ENCODE results near the gene UCHL1. TPM values are rescaled to one million over a fixed set of nuclear protein-coding genes. Genes with fewer than 3 reads are reported as not detected.
A peak's percentile ranks its signal among the peaks of the same experiment; 100 is the strongest.

The UCHL1 gene
- total and polyA plus RNA-seq, 2 of the 13 experiments (the other 11 are each of a cell fraction or from before 2014, with no cell fraction given) = not detected

DNA sequence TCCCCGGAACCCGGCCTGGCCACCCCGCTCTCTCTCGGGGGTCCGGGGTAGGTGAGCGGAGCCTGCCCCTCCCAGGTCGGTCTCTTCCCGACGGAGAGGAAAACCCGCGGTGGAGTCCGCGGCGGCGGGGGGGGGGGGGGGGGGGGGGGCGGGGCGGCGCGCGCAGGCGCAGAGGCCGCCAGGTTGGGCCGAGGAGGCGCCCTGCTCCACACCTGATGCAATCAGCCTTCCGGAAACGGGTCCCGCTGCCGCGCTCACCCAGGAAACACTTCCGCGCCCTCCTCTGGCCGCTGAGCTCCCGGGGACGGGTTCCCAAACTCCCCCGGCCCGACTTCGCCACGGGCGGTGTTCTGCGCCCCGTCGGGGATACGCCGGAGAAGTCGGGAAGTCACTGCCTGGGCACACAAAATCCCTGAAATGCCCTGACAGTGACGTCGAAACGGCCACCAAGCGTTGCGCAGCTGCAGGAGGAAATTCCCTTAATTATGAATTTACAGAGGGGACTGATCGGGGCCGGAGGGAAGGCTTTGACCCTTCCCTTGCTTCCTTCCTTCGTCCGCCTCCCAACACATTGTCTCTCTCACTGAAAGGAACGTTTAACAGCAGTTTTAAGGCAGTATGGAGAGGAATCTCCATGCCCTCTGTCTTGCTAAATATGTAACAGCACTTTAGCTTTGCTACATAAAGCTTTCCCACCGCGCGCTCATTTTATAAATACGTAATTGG, 40.3 kb upstream of the UCHL1 start:
- Histone ChIP-seq H3K9ac (ENCODE audit: insufficient read depth, low read depth, low read length) (peak overlapping the region; percentile 89), H3K4me1 (ENCODE audit: insufficient read depth, low read length) (peaks cover 29% of the 10 kb centered on the region), H2AFZ (ENCODE audit: low read length) (peak overlapping the region; percentile 94), H3K79me2 (ENCODE audit: insufficient read depth, low read length) (peaks cover 22% of the 10 kb centered on the region), H3K27ac (ENCODE audit: extremely low read length, insufficient read depth, low read length) (peak overlapping the region; percentile 86), H3K27me3 (ENCODE audit: control insufficient read depth in 1 of 2, insufficient read depth in 2 of 2, low read length in 2 of 2) (peaks cover 0 to 13% of the 10 kb centered on the region in 2 experiments; a peak in 3 of 5 replicates), H3K4me2 (ENCODE audit: low read depth, low read length) (peak overlapping the region; percentile 94), H3K9me3 (ENCODE audit: low read length) (no peaks in the 10 kb centered on the region), H3K4me3 (replicated peaks in 1 of 3; ENCODE audit: insufficient read depth in 1 of 3, low read depth in 2 of 3, low read length in 3 of 3) (peak overlapping the region; percentile 81 to 93 (median 88)), H4K20me1 (ENCODE audit: insufficient read depth, low read length) (no peaks in the 10 kb centered on the region), H3K36me3 (replicated peaks in 1 of 2; ENCODE audit: control insufficient read depth in 1 of 2, insufficient read depth in 2 of 2, low read length in 2 of 2) (no peaks in the 10 kb centered on the region)
- DNase-seq (ENCODE audit: low spot score) (peak; percentile 84), ATAC-seq (peak; percentile 64), FAIRE-seq (no peak)
- POLR2A ChIA-PET = interaction anchor here (0.8 to 3.5 kb wide), 8 partner anchors 26 to 292 kb away, joined by 3 to 40 read pairs (median 3); no protein-coding TSS in a partner anchor
- BruUV-seq (replicated peaks) = TSS peak; percentile 100
- 1% methylated on average over 13 of the region's 59 CpGs for WGBS (ENCODE audit: low lambda C conversion rate)
- intact Hi-C loops (cut with micrococcal nuclease; ENCODE audit: unreplicated experiment) (no loop called here), in situ Hi-C loops (cut with HindIII; ENCODE audit: extremely low pct_ligation_motif_present, low pct_unique_long_range_greater_than_20kb) (loop anchor here (5.0 to 10.0 kb wide), 3 partner anchors 92 to 294 kb away; no protein-coding TSS in a partner anchor)
- CTCF ChIA-PET (ENCODE audit: low intra/inter-chr PET ratio, low total read pairs) = interaction anchor here (1.1 to 3.6 kb wide), 3 partner anchors 236 to 289 kb away, joined by 5 to 20 read pairs (median 6); no protein-coding TSS in a partner anchor
- no peak for TF ChIP-seq TBP (CRISPR knock-in tag; IDR thresholded peaks at IDR 0.05)
- TF ChIP-seq, protein P1, sequence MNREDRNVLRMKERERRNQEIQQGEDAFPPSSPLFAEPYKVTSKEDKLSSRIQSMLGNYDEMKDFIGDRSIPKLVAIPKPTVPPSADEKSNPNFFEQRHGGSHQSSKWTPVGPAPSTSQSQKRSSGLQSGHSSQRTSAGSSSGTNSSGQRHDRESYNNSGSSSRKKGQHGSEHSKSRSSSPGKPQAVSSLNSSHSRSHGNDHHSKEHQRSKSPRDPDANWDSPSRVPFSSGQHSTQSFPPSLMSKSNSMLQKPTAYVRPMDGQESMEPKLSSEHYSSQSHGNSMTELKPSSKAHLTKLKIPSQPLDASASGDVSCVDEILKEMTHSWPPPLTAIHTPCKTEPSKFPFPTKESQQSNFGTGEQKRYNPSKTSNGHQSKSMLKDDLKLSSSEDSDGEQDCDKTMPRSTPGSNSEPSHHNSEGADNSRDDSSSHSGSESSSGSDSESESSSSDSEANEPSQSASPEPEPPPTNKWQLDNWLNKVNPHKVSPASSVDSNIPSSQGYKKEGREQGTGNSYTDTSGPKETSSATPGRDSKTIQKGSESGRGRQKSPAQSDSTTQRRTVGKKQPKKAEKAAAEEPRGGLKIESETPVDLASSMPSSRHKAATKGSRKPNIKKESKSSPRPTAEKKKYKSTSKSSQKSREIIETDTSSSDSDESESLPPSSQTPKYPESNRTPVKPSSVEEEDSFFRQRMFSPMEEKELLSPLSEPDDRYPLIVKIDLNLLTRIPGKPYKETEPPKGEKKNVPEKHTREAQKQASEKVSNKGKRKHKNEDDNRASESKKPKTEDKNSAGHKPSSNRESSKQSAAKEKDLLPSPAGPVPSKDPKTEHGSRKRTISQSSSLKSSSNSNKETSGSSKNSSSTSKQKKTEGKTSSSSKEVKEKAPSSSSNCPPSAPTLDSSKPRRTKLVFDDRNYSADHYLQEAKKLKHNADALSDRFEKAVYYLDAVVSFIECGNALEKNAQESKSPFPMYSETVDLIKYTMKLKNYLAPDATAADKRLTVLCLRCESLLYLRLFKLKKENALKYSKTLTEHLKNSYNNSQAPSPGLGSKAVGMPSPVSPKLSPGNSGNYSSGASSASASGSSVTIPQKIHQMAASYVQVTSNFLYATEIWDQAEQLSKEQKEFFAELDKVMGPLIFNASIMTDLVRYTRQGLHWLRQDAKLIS (CRISPR knock-in tag; IDR thresholded peaks at IDR 0.05) = no peak
- 0 out of 2 replicates have a peak, but pooled peaks have one; percentile 41 for TF ChIP-seq ZNF589 (CRISPR knock-in tag; conservative IDR thresholded peaks at IDR 0.05)
- peak; percentile 84 for TF ChIP-seq SALL1 (CRISPR knock-in tag; IDR thresholded peaks at IDR 0.05)
- TF ChIP-seq, protein P2, sequence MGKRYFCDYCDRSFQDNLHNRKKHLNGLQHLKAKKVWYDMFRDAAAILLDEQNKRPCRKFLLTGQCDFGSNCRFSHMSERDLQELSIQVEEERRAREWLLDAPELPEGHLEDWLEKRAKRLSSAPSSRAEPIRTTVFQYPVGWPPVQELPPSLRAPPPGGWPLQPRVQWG (CRISPR knock-in tag; IDR thresholded peaks at IDR 0.05; ENCODE audit: borderline replicate concordance, low read depth) = no peak
- TF ChIP-seq ZNF749 (CRISPR knock-in tag; IDR thresholded peaks at IDR 0.05; ENCODE audit: borderline replicate concordance) = no peak
- no peak for TF ChIP-seq HNRNPH1 (optimal IDR thresholded peaks at IDR 0.05; ENCODE audit: low read depth, low read length)
- no peak for TF ChIP-seq ZFP36 (IDR thresholded peaks at IDR 0.05; ENCODE audit: borderline replicate concordance, low read depth, low read length, partially characterized antibody)
- TF ChIP-seq, protein P3, sequence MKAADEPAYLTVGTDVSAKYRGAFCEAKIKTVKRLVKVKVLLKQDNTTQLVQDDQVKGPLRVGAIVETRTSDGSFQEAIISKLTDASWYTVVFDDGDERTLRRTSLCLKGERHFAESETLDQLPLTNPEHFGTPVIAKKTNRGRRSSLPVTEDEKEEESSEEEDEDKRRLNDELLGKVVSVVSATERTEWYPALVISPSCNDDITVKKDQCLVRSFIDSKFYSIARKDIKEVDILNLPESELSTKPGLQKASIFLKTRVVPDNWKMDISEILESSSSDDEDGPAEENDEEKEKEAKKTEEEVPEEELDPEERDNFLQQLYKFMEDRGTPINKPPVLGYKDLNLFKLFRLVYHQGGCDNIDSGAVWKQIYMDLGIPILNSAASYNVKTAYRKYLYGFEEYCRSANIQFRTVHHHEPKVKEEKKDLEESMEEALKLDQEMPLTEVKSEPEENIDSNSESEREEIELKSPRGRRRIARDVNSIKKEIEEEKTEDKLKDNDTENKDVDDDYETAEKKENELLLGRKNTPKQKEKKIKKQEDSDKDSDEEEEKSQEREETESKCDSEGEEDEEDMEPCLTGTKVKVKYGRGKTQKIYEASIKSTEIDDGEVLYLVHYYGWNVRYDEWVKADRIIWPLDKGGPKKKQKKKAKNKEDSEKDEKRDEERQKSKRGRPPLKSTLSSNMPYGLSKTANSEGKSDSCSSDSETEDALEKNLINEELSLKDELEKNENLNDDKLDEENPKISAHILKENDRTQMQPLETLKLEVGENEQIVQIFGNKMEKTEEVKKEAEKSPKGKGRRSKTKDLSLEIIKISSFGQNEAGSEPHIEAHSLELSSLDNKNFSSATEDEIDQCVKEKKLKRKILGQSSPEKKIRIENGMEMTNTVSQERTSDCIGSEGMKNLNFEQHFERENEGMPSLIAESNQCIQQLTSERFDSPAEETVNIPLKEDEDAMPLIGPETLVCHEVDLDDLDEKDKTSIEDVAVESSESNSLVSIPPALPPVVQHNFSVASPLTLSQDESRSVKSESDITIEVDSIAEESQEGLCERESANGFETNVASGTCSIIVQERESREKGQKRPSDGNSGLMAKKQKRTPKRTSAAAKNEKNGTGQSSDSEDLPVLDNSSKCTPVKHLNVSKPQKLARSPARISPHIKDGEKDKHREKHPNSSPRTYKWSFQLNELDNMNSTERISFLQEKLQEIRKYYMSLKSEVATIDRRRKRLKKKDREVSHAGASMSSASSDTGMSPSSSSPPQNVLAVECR (CRISPR knock-in tag; IDR thresholded peaks at IDR 0.05; ENCODE audit: borderline replicate concordance) = peak; percentile 66; the same call in 1 of the 2 replicates
- no peak for TF ChIP-seq ZNF33B (CRISPR knock-in tag; IDR thresholded peaks at IDR 0.05)
- peak; percentile 69 for TF ChIP-seq SAP130 (CRISPR knock-in tag; IDR thresholded peaks at IDR 0.05; ENCODE audit: low read depth)
- TF ChIP-seq GLMP (CRISPR knock-in tag; IDR thresholded peaks at IDR 0.05; ENCODE audit: borderline replicate concordance) = no peak
